ENCODE results near the gene SPDYE2B.
"Not testable (repeated sequence)": the region's sequence is repeated elsewhere in the genome, so short reads cannot be mapped to it uniquely, and the experiment has no call there.

The SPDYE2B gene

GRCh38 chr7:102649924-102650323 is at the start of gene SPDYE2B:
SPDYE2B (plus strand) TSS chr7:102650319; CDS start chr7:102652349, 2,030 bp downstream.
- DNase-seq (ENCODE audit: low read depth): not testable (repeated sequence)

GRCh38 chr7:102602317-102602716 is 47.8 kb upstream of the SPDYE2B start:
- not testable (repeated sequence) for DNase-seq (ENCODE audit: low read depth)

- DNase-seq (ENCODE audit: low read depth): not testable (repeated sequence)
These were observed 45.5 kb upstream of the SPDYE2B start for GRCh38 chr7:102604431-102605145.

- not testable (repeated sequence) for DNase-seq (ENCODE audit: low read depth)
These were observed 43.3 kb upstream of the SPDYE2B start for GRCh38 chr7:102606848-102607247.

- not testable (repeated sequence) for DNase-seq (ENCODE audit: low read depth)
These were observed 40.4 kb upstream of the SPDYE2B start for GRCh38 chr7:102609734-102610133.

GRCh38 chr7:102610441-102610840 is 39.7 kb upstream of the SPDYE2B start:
- not testable (repeated sequence) for DNase-seq (ENCODE audit: low read depth)

GRCh38 chr7:102611013-102611674 is 39.0 kb upstream of the SPDYE2B start:
- DNase-seq (ENCODE audit: low read depth): not testable (repeated sequence)

- DNase-seq (ENCODE audit: low read depth): not testable (repeated sequence)
These were observed 38.3 kb upstream of the SPDYE2B start for GRCh38 chr7:102611675-102612325.

- not testable (repeated sequence) for DNase-seq (ENCODE audit: low read depth)
These were observed 36.4 kb upstream of the SPDYE2B start for GRCh38 chr7:102613575-102614345.

GRCh38 chr7:102614346-102614697 is 35.8 kb upstream of the SPDYE2B start:
- DNase-seq (ENCODE audit: low read depth): not testable (repeated sequence)

- not testable (repeated sequence) for DNase-seq (ENCODE audit: low read depth)
These were observed 35.2 kb upstream of the SPDYE2B start for GRCh38 chr7:102614873-102615272.

- DNase-seq (ENCODE audit: low read depth): not testable (repeated sequence)
These were observed 34.2 kb upstream of the SPDYE2B start for GRCh38 chr7:102615930-102616329.

- DNase-seq (ENCODE audit: low read depth): not testable (repeated sequence)
These were observed 33.5 kb upstream of the SPDYE2B start, which contains the start of gene RASA4 for GRCh38 chr7:102616507-102617125. RASA4 (minus strand) TSS chr7:102616756; CDS start chr7:102616689, 67 bp downstream.

GRCh38 chr7:102618122-102618521 is 32.0 kb upstream of the SPDYE2B start:
- DNase-seq (ENCODE audit: low read depth): not testable (repeated sequence)

GRCh38 chr7:102627271-102627904 is 22.7 kb upstream of the SPDYE2B start:
- DNase-seq (ENCODE audit: low read depth): not testable (repeated sequence)

- not testable (repeated sequence) for DNase-seq (ENCODE audit: low read depth)
These were observed 19.5 kb upstream of the SPDYE2B start for GRCh38 chr7:102630622-102631021.

GRCh38 chr7:102634299-102634698 is 15.8 kb upstream of the SPDYE2B start:
- DNase-seq (ENCODE audit: low read depth): not testable (repeated sequence)

- not testable (repeated sequence) for DNase-seq (ENCODE audit: low read depth)
These were observed 14.8 kb upstream of the SPDYE2B start for GRCh38 chr7:102635354-102635753.

GRCh38 chr7:102636956-102637355 is 13.2 kb upstream of the SPDYE2B start:
- not testable (repeated sequence) for DNase-seq (ENCODE audit: low read depth)

- DNase-seq (ENCODE audit: low read depth): not testable (repeated sequence)
These were observed 11.3 kb upstream of the SPDYE2B start for GRCh38 chr7:102638848-102639247.

- not testable (repeated sequence) for DNase-seq (ENCODE audit: low read depth)
These were observed 7.4 kb upstream of the SPDYE2B start, which contains the start of gene UPK3BL1 for GRCh38 chr7:102642691-102643090. UPK3BL1 (minus strand) TSS chr7:102642791; CDS start chr7:102642741, 50 bp downstream.
